IMR-90 (cell line): ENCODE results near the gene GSPT1. TPM values are rescaled to one million over a fixed set of nuclear protein-coding genes. Genes with fewer than 3 reads are reported as not detected.

ENCODE experiments used
- ATAC-seq: fragments of 200-7000 bp; cut with Tn5 transposase; 2 replicates; pipeline ENCODE4 v1.9.1; 2020; ENCODE audit warnings: low read depth, mild to moderate bottlenecking, moderate library complexity
- BruUV-seq: library from RNA; stranded (reverse); fragments of 400-500 nt; replicated peaks from 2 replicates; lab custom pipeline; 2021; lab: Mats Ljungman, UMichigan
- CTCF ChIA-PET: fragments of 300-600 bp; formaldehyde crosslinking; extraction: SDS; loops from one replicate; lab custom pipeline; 2021; ENCODE audit warnings: antibody characterized with exemption; lab: Yijun Ruan, JAX
- POLR2A ChIA-PET: fragments of 300-600 bp; sonication (Branson Sonifier 250); formaldehyde crosslinking; loops from one replicate; lab custom pipeline; 2022; ENCODE audit warnings: antibody characterized with exemption; ENCODE audit not compliant: unreplicated experiment; lab: Charles Lee
- DNase-seq: peaks from one replicate; pipeline ENCODE4 v3.0.0; 2013
- H2AFZ ChIP-seq: replicated peaks from 2 replicates; pipeline ENCODE3; 2013; ENCODE audit warnings: low read length, mild to moderate bottlenecking; ENCODE audit not compliant: poor library complexity
- H2AK5ac ChIP-seq: 2 replicates; pipeline ENCODE4 v1.6.1; 2013; ENCODE audit warnings: low read depth, low read length, inconsistent platforms
- H2AK9ac ChIP-seq: replicated peaks from 2 replicates; pipeline ENCODE3; 2013; ENCODE audit warnings: mild to moderate bottlenecking, low read depth, low read length, moderate library complexity; ENCODE audit not compliant: poor library complexity
- H2BK120ac ChIP-seq: 2 replicates; pipeline ENCODE4 v1.6.1; 2013; ENCODE audit warnings: low read depth, low read length, inconsistent platforms
- H2BK15ac ChIP-seq: 3 replicates; pipeline ENCODE4 v1.6.1; 2013; ENCODE audit warnings: low read depth, low read length, inconsistent platforms
- H2BK20ac ChIP-seq: 2 replicates; pipeline ENCODE4 v1.6.1; 2013; ENCODE audit warnings: low read depth, mild to moderate bottlenecking, inconsistent platforms, low read length, moderate library complexity
- H2BK5ac ChIP-seq: 2 replicates; pipeline ENCODE4 v1.6.1; 2013; ENCODE audit warnings: mild to moderate bottlenecking, low read depth, low read length, inconsistent platforms; ENCODE audit not compliant: poor library complexity, severe bottlenecking
- H3K14ac ChIP-seq: replicated peaks from 2 replicates; pipeline ENCODE4 v1.6.1; 2013; ENCODE audit warnings: low read depth, low read length, inconsistent platforms
- H3K18ac ChIP-seq: 2 replicates; pipeline ENCODE4 v1.6.1; 2013; ENCODE audit warnings: low read depth, low read length, control low read depth
- H3K23ac ChIP-seq: 2 replicates; pipeline ENCODE4 v1.6.1; 2013; ENCODE audit warnings: low read depth, low read length, inconsistent platforms
- H3K27ac ChIP-seq: 2 replicates; pipeline ENCODE4 v1.5.1; 2013; ENCODE audit warnings: mild to moderate bottlenecking, control low read depth, low read length; ENCODE audit not compliant: insufficient read depth
- H3K27me3 ChIP-seq: 2 replicates; pipeline ENCODE4 v1.6.1; 2013; ENCODE audit warnings: low read length; ENCODE audit not compliant: control insufficient read depth, insufficient read depth
- H3K36me3 ChIP-seq: 2 replicates; pipeline ENCODE4 v1.6.1; 2013; ENCODE audit warnings: low read length, mixed read lengths; ENCODE audit not compliant: control insufficient read depth, insufficient read depth
- H3K4ac ChIP-seq: 2 replicates; pipeline ENCODE4 v1.6.1; 2013; ENCODE audit warnings: low read depth, low read length, inconsistent platforms
- H3K4me1 ChIP-seq: 2 replicates; pipeline ENCODE4 v1.6.1; 2013; ENCODE audit warnings: low read length, mixed read lengths; ENCODE audit not compliant: control insufficient read depth, insufficient read depth
- H3K4me2 ChIP-seq: 2 replicates; pipeline ENCODE4 v1.6.1; 2013; ENCODE audit warnings: low read depth, mild to moderate bottlenecking, control low read depth, low read length, moderate library complexity
- H3K4me3 ChIP-seq: 2 replicates; pipeline ENCODE4 v1.5.1; 2013; ENCODE audit warnings: low read depth, mild to moderate bottlenecking, control low read depth, low read length, moderate library complexity; ENCODE audit not compliant: insufficient read depth
- H3K56ac ChIP-seq: 2 replicates; pipeline ENCODE4 v1.6.1; 2013; ENCODE audit warnings: low read length, inconsistent platforms; ENCODE audit not compliant: insufficient read depth; ENCODE audit errors: extremely low read depth
- H3K79me1 ChIP-seq, 2 experiments: 2 replicates each; pipeline ENCODE4 v1.6.1; 2013; ENCODE audit warnings: low read length in 2 of 2, inconsistent platforms in 1 of 2, low read depth in 1 of 2
- H3K9ac ChIP-seq: 2 replicates; pipeline ENCODE4 v1.6.1; 2013; ENCODE audit warnings: low read depth, low read length, control low read depth
- H3K9me1 ChIP-seq: 2 replicates; pipeline ENCODE4 v1.6.1; 2013; ENCODE audit warnings: low read length, inconsistent platforms; ENCODE audit not compliant: insufficient read depth
- H3K9me3 ChIP-seq: 2 replicates; pipeline ENCODE4 v1.6.1; 2013; ENCODE audit warnings: low read length; ENCODE audit not compliant: control insufficient read depth, insufficient read depth
- H4K20me1 ChIP-seq: 2 replicates; pipeline ENCODE4 v1.6.1; 2013; ENCODE audit warnings: low read length, inconsistent platforms; ENCODE audit not compliant: insufficient read depth
- H4K5ac ChIP-seq: 2 replicates; pipeline ENCODE4 v1.6.1; 2013; ENCODE audit warnings: mild to moderate bottlenecking, low read depth, low read length, control low read depth
- H4K8ac ChIP-seq, 2 experiments: 2 replicates each; pipeline ENCODE4 v1.6.1; 2013; ENCODE audit warnings: low read depth in 2 of 2, low read length in 2 of 2, control low read depth in 1 of 2, inconsistent platforms in 1 of 2
- H4K91ac ChIP-seq: 2 replicates; pipeline ENCODE4 v1.6.1; 2013; ENCODE audit warnings: low read depth, low read length, inconsistent platforms; ENCODE audit not compliant: insufficient read depth
- BHLHE40 ChIP-seq: fragments of 150-350 bp; IDR thresholded peaks from 2 replicates; pipeline ENCODE4 v1.6.1; 2016; ENCODE audit warnings: mild to moderate bottlenecking, low read depth, low read length
- CEBPB ChIP-seq: IDR thresholded peaks from 2 replicates; pipeline ENCODE4 v1.6.1; 2012; ENCODE audit warnings: low read depth, low read length, improper control_type of control experiment
- CHD1 ChIP-seq: IDR thresholded peaks from 2 replicates; pipeline ENCODE4 v1.6.1; 2012; ENCODE audit warnings: low read depth, low read length, improper control_type of control experiment
- CTCF ChIP-seq: conservative IDR thresholded peaks from 2 replicates; pipeline ENCODE4 v1.5.1; 2012; ENCODE audit warnings: mild to moderate bottlenecking, low read depth, low read length, improper control_type of control experiment
- FOS ChIP-seq: fragments of 150-350 bp; IDR thresholded peaks from 2 replicates; pipeline ENCODE4 v1.6.1; 2016; ENCODE audit warnings: low read depth, low read length
- MAFK ChIP-seq: IDR thresholded peaks from 2 replicates; pipeline ENCODE4 v1.6.1; 2012; ENCODE audit warnings: low read depth, low read length, improper control_type of control experiment
- MAZ ChIP-seq: IDR thresholded peaks from 2 replicates; pipeline ENCODE4 v1.6.1; 2012; ENCODE audit warnings: low read depth, mild to moderate bottlenecking, low read length, improper control_type of control experiment, moderate library complexity, borderline replicate concordance
- MXI1 ChIP-seq: IDR thresholded peaks from 2 replicates; pipeline ENCODE4 v1.6.1; 2012; ENCODE audit warnings: low read depth, mild to moderate bottlenecking, low read length, moderate library complexity, borderline replicate concordance
- NFE2L2 ChIP-seq: fragments of 150-350 bp; IDR thresholded peaks from 2 replicates; pipeline ENCODE4 v1.6.1; 2016; ENCODE audit warnings: low read depth, mild to moderate bottlenecking, low read length
- RAD21 ChIP-seq: IDR thresholded peaks from 2 replicates; pipeline ENCODE4 v1.6.1; 2012; ENCODE audit warnings: low read length, improper control_type of control experiment
- RCOR1 ChIP-seq: IDR thresholded peaks from 2 replicates; pipeline ENCODE4 v1.6.1; 2012; ENCODE audit warnings: mild to moderate bottlenecking, low read length, improper control_type of control experiment; ENCODE audit not compliant: insufficient replicate concordance
- SMC3 ChIP-seq: fragments of 150-350 bp; IDR thresholded peaks from 2 replicates; pipeline ENCODE4 v1.6.1; 2016; ENCODE audit warnings: low read depth, mild to moderate bottlenecking, antibody characterized with exemption, low read length, moderate library complexity
- USF2 ChIP-seq: fragments of 150-350 bp; IDR thresholded peaks from 2 replicates; pipeline ENCODE4 v1.6.1; 2017; ENCODE audit warnings: mild to moderate bottlenecking, antibody characterized with exemption, low read length, low read depth
- WGBS, 2 experiments: methylation state at CpG; one replicate each; pipeline versions ENCODE4 v1.1.5 to v1.1.7; 2013; ENCODE audit warnings: missing lambda C conversion rate in 2 of 2; ENCODE audit not compliant: insufficient read length in 1 of 2; ENCODE audit errors: extremely low coverage in 2 of 2; 5-methylcytosine and 5-hydroxymethylcytosine counted together
- dilution Hi-C: fragments of 300-500 bp; cut with HindIII; formaldehyde crosslinking; loops from one replicate; pipeline ENCODE4 v1.14.3; 2018; ENCODE audit warnings: low sequenced_read_pairs; ENCODE audit not compliant: unreplicated experiment
- in situ Hi-C: fragments of 300-500 bp; cut with MboI; formaldehyde crosslinking; loops from 3 replicates; pipeline ENCODE4 v1.14.3; 2019; ENCODE audit warnings: low sequenced_read_pairs, inconsistent platforms, mixed read lengths
- intact Hi-C: fragments of 100-400 bp; cut with micrococcal nuclease; formaldehyde crosslinking; loops from 2 replicates; pipeline ENCODE4 v1.10.0; 2022
- polyA plus RNA-seq, 3 experiments: library from polyadenylated mRNA; depleted of rRNA; stranded (reverse); fragments of >200 nt; gene quantifications; 2 replicates each; pipeline ENCODE4 v1.2.3, GENCODE V29; 2012; ENCODE audit warnings: low replicate concordance in 1 of 3
- total RNA-seq: library from RNA; depleted of rRNA; stranded (reverse); fragments of >200 nt; gene quantifications from 2 replicates; pipeline ENCODE4 v1.2.3, GENCODE V29; 2012
- TF ChIP-seq, protein P1 (sequence below): fragments of 150-350 bp; IDR thresholded peaks from 2 replicates; pipeline ENCODE4 v1.6.1; 2016; ENCODE audit warnings: low read depth, mild to moderate bottlenecking, low read length, moderate library complexity, borderline replicate concordance

GSPT1 gene
- total and polyA plus RNA-seq, 2 of the 4 experiments (the other 2 are of a cell fraction), result 76.3 to 84.8 TPM

GRCh38 chr16:11957591-11958395 lies 42.0 kb upstream of the GSPT1 start:
- POLR2A ChIA-PET, result no interaction called here
- H3K4me2 ChIP-seq, result no peak overlapping the region
- H2AFZ ChIP-seq, result peak overlapping the region; percentile 84
- H4K20me1 ChIP-seq, result no peaks in the 10 kb centered on the region
- H3K9me3 ChIP-seq, result no peaks in the 10 kb centered on the region
- DNase-seq (peak; percentile 13), ATAC-seq (no peak)
- peak overlapping the region; percentile 52 for H2BK5ac ChIP-seq
- CTCF ChIA-PET, result no interaction called here
- no peaks in the 10 kb centered on the region for H3K36me3 ChIP-seq
- no peak overlapping the region for H3K56ac ChIP-seq
- H4K8ac ChIP-seq, result peak overlapping the region in 1 of 2 experiments; percentile 77; a peak in 2 of 4 replicates
- no peak overlapping the region for H3K9ac ChIP-seq
- H4K91ac ChIP-seq, result peak overlapping the region; percentile 66
- H3K4me1 ChIP-seq, result peaks cover 5% of the 10 kb centered on the region
- no peak overlapping the region for H2AK9ac ChIP-seq
- peaks cover 14% of the 10 kb centered on the region for H3K9me1 ChIP-seq
- peak overlapping the region; percentile 86 for H2BK20ac ChIP-seq
- H3K14ac ChIP-seq, result peak overlapping the region; percentile 23; the same call in 1 of the 2 replicates
- no peak overlapping the region for H3K4me3 ChIP-seq
- dilution Hi-C loops, result no loop called here
- H2BK15ac ChIP-seq, result peak overlapping the region; percentile 80; the same call in 1 of the 3 replicates
- H3K4ac ChIP-seq, result peak overlapping the region; percentile 80
- peak overlapping the region; percentile 34; the same call in 1 of the 2 replicates for H3K18ac ChIP-seq
- H3K27me3 ChIP-seq, result no peaks in the 10 kb centered on the region
- in situ Hi-C loops, result no loop called here
- peak overlapping the region; percentile 56; the same call in 1 of the 2 replicates for H3K23ac ChIP-seq
- no TSS peak for BruUV-seq
- 93% methylated on average over 2 of the region's 10 CpGs; no CpG with 5 or more reads in 1 of the 2 experiments for WGBS, 2 experiments
- peak overlapping the region; percentile 55 for H3K27ac ChIP-seq
- H4K5ac ChIP-seq, result no peak overlapping the region
- intact Hi-C loops, result no loop called here
- peak overlapping the region; percentile 90 for H2BK120ac ChIP-seq
- no peaks in the 10 kb centered on the region for H3K79me1 ChIP-seq
- peak overlapping the region; percentile 66 for H2AK5ac ChIP-seq
- TF ChIP-seq, protein P1, sequence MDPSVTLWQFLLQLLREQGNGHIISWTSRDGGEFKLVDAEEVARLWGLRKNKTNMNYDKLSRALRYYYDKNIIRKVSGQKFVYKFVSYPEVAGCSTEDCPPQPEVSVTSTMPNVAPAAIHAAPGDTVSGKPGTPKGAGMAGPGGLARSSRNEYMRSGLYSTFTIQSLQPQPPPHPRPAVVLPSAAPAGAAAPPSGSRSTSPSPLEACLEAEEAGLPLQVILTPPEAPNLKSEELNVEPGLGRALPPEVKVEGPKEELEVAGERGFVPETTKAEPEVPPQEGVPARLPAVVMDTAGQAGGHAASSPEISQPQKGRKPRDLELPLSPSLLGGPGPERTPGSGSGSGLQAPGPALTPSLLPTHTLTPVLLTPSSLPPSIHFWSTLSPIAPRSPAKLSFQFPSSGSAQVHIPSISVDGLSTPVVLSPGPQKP, result no peak
- TF ChIP-seq MAFK, result no peak
- no peak for TF ChIP-seq RCOR1
- TF ChIP-seq BHLHE40, result no peak
- TF ChIP-seq FOS, result no peak
- TF ChIP-seq MAZ, result no peak
- no peak for TF ChIP-seq CTCF
- TF ChIP-seq CEBPB, result no peak
- TF ChIP-seq CHD1, result no peak
- no peak for TF ChIP-seq USF2
- TF ChIP-seq NFE2L2, result no peak
- TF ChIP-seq SMC3, result no peak
- no peak for TF ChIP-seq MXI1
- no peak for TF ChIP-seq RAD21
